IPS-11a (cell line): Measurements from ENCODE around the gene NDUFB3.

ENCODE experiments used
- H3K4me3 ChIP-seq: one replicate; pipeline ENCODE4 v1.5.1; 2013; ENCODE audit warnings: low read depth, low read length, control low read depth

Gene NDUFB3

DNA sequence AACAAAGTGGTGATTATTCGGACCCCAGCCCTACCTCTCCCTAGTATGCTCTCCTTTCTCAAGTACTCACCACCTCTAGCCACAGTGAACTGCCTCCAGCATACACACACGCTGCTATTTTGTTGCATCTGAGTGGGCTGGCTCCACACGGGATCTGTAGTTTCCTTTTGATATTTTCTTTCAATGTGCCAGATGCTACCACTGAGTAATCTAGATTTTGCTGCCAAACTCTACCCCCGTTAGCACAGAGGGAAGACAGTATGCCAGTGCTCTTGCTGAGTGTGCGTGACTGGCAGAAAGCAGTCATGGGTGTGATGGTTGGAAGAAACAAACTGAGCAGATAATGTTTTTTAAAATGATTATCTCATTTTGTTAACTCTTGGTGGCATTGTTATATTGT is 55.8 kb downstream of the NDUFB3 start:
- H3K4me3 ChIP-seq = no peak overlapping the region

DNA sequence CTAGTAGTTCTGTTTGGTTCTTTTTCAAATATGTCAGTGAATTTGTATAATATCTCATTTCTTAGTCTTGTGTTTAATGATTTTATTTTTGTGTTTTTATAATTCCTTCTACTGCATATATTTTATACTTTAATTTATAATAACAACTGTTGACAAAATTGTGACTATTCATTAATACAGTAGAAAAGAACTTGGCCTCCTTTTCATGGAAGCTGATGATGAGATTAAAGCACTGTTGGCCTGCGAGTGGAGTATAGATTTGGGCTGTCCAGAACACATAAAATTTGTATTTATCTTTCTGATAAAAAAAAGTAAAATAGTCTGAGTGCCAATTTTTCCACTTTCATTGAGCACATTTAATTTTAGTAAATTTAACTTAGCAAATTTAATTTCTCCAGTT is 56.2 kb downstream of the NDUFB3 start:
- H3K4me3 ChIP-seq = no peak overlapping the region

DNA sequence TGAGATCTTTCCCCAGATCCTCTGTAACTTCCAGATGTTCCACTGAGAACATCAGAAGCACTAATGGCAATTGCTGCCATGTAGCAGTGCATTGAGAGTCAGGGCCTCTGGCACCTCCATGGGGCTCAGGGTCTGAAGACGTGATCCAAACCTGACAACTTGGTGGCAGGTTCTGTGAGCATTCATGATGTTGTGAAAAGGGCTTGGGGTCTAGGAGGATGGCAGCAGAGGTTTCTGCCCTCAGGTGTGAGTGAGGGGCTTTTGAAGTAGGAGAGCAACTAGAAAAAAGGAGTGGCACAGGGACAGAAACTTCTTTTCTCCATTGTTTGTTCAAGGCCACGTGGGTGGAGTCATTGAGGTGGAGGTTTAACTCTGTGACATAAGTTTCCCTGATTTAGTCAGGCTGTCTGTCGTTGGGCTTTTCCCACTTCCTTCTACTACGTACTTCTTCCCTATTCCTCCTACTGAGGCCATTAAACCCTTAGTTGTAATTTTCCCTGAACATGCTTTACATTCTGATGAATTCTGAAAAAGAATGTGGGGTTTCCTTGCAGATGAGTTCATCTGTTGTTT is 57.2 kb downstream of the NDUFB3 start:
- no peak overlapping the region for H3K4me3 ChIP-seq

DNA sequence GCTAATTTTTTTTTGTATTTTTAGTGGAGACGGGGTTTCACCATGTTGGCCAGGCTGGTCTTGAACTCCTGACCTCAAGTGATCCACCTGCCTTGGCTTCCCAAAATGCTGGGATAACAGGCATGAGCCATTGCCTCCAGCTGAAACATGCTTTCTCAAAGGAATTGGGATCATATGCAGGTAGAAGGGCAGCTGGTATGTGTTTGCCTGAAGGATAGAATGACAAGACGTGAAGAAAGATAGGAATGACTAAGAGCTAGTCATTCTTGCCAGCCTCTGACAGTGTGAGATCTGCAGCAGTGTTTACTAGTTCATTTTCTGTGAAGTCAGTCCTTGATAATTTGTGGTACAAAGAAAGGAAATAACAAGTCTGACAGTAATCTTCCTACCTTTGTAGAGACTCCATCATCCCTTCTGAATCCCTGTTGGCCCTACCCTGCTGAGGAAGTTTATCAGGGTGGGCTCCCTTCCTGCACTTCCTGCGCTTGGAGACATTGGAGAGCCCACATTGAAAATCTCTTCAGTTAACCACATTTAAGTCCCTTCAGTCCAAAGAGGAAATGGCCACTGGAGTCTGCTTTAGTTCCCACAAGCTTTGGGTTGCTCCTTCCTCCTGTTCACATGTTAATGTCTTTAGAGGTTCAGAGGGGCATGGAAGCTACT is 58.9 kb downstream of the NDUFB3 start:
- no peak overlapping the region for H3K4me3 ChIP-seq

DNA sequence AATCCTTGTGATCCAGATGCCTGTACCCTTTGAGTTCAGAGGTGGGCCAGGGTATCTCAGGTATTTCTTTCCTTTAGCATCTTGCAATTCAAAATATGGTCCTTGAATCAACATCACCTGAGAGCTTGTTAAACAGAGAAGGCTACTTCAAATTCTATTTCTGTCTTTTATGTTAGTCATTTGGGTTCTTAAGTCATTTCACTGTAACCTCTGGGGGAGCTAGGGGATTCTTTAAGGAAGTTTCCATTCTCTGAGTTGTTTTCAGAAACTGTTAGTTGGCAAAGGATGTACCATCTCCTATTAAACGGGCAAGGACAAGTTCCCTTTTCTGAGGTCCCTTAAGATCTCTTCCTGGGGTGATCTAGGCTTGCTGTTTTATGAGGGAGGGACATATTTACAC is 60.7 kb downstream of the NDUFB3 start:
- no peak overlapping the region for H3K4me3 ChIP-seq
